SK-N-SH (cell line): ENCODE results near the gene RASGRP4. TPM values are rescaled to one million over a fixed set of nuclear protein-coding genes. Genes with fewer than 3 reads are reported as not detected.

Source experiments
- CTCF ChIA-PET: fragments of 300-600, 350-600 bp; formaldehyde crosslinking; extraction: SDS; loops from one replicate; lab custom pipeline; 2021; lab: Yijun Ruan, JAX
- POLR2A ChIA-PET: fragments of 350-600 bp; sonication (Branson Sonifier 250); formaldehyde crosslinking; extraction: SDS; loops from one replicate; lab custom pipeline; 2020; ENCODE audit warnings: antibody characterized with exemption, inconsistent platforms; lab: Yijun Ruan, JAX
- DNase-seq: peaks from one replicate; pipeline ENCODE4 v3.0.0; 2012
- H2AFZ ChIP-seq: fragments of 200-600 bp; sonication (generic); 2 replicates; pipeline ENCODE4 v1.8.1; 2016; ENCODE audit warnings: antibody characterized with exemption, mild to moderate bottlenecking, low read depth
- H3F3A ChIP-seq: fragments of 200-600 bp; sonication (generic); replicated peaks from 2 replicates; pipeline ENCODE3; 2016; ENCODE audit warnings: antibody characterized with exemption, mild to moderate bottlenecking; ENCODE audit not compliant: insufficient read depth
- H3K27ac ChIP-seq, 2 experiments: fragments of 200-500 bp in 1 of 2; fragments of 200-600 bp in 1 of 2; sonication (Bioruptor generic) in 1 of 2; sonication (generic), shearing (Covaris generic) in 1 of 2; 2 replicates each; pipeline versions ENCODE4 v1.5.1 to v1.6.1; 2014 to 2016; ENCODE audit warnings: low read depth in 2 of 2, inconsistent platforms in 1 of 2, low read length in 1 of 2, mild to moderate bottlenecking in 1 of 2, mixed read lengths in 1 of 2
- H3K27me3 ChIP-seq: fragments of 200-600 bp; sonication (generic), shearing (Covaris generic); 2 replicates; pipeline ENCODE4 v1.6.1; 2016; ENCODE audit warnings: mixed run types; ENCODE audit not compliant: insufficient read depth
- H3K36me3 ChIP-seq, 2 experiments: fragments of 200-500 bp in 1 of 2; fragments of 200-600 bp in 1 of 2; sonication (Bioruptor generic) in 1 of 2; sonication (generic) in 1 of 2; replicated peaks in 1 of 2; 2 replicates each; pipeline versions ENCODE3 to v1.5.1; 2014 to 2016; ENCODE audit warnings: low read length in 1 of 2, mild to moderate bottlenecking in 1 of 2; ENCODE audit not compliant: insufficient read depth in 2 of 2, control insufficient read depth in 1 of 2
- H3K4me1 ChIP-seq, 2 experiments: fragments of 200-500 bp in 1 of 2; fragments of 200-600 bp in 1 of 2; sonication (Bioruptor generic) in 1 of 2; sonication (generic), shearing (Covaris generic) in 1 of 2; 2 replicates each; pipeline versions ENCODE4 v1.5.1 to v1.6.1; 2014 to 2016; ENCODE audit warnings: low read depth in 1 of 2, low read length in 1 of 2, mixed run types in 1 of 2; ENCODE audit not compliant: insufficient read depth in 2 of 2, control insufficient read depth in 1 of 2
- H3K4me2 ChIP-seq: fragments of 200-600 bp; sonication (generic), shearing (Covaris generic); 2 replicates; pipeline ENCODE4 v1.6.1; 2017; ENCODE audit warnings: mixed run types
- H3K4me3 ChIP-seq, 2 experiments: fragments of 200-500 bp in 1 of 2; fragments of 200-600 bp in 1 of 2; sonication (Bioruptor generic) in 1 of 2; sonication (generic), shearing (Covaris generic) in 1 of 2; 2 replicates each; pipeline versions ENCODE4 v1.5.1 to v1.8.1; 2014 to 2016; ENCODE audit warnings: low read depth in 2 of 2, inconsistent platforms in 1 of 2, low read length in 1 of 2, mild to moderate bottlenecking in 1 of 2, mixed read lengths in 1 of 2, moderate library complexity in 1 of 2
- H3K79me2 ChIP-seq: fragments of 200-600 bp; sonication (generic); 2 replicates; pipeline ENCODE4 v1.8.1; 2017; ENCODE audit warnings: mild to moderate bottlenecking; ENCODE audit not compliant: insufficient read depth
- H3K9ac ChIP-seq: fragments of 200-600 bp; sonication (generic); 2 replicates; pipeline ENCODE4 v1.6.1; 2017; ENCODE audit warnings: mixed run types
- H3K9me2 ChIP-seq: fragments of 200-600 bp; sonication (generic); 2 replicates; pipeline ENCODE4 v1.6.1; 2017; ENCODE audit warnings: mixed run types
- H3K9me3 ChIP-seq: fragments of 200-600 bp; sonication (generic); 2 replicates; pipeline ENCODE4 v1.6.1; 2017; ENCODE audit warnings: mixed run types, mild to moderate bottlenecking, moderate library complexity
- H4K20me1 ChIP-seq: fragments of 200-600 bp; sonication (generic); 2 replicates; pipeline ENCODE4 v1.6.1; 2017; ENCODE audit warnings: mild to moderate bottlenecking, mixed run types; ENCODE audit not compliant: insufficient read depth
- CHD2 ChIP-seq: fragments of 150-350 bp; IDR thresholded peaks from 2 replicates; pipeline ENCODE4 v1.6.1; 2018; ENCODE audit warnings: low read length; ENCODE audit not compliant: partially characterized antibody
- ELF1 ChIP-seq: IDR thresholded peaks from 2 replicates; pipeline ENCODE4 v1.4.0; 2012
- FOSL2 ChIP-seq: IDR thresholded peaks from 2 replicates; pipeline ENCODE4 v1.4.0; 2012; ENCODE audit warnings: low read depth, mild to moderate bottlenecking, moderate library complexity, borderline replicate concordance
- GABPA ChIP-seq: IDR thresholded peaks from 2 replicates; pipeline ENCODE4 v1.4.0; 2012; ENCODE audit warnings: low read depth, mild to moderate bottlenecking
- GATA2 ChIP-seq: sonication (generic); formaldehyde crosslinking; IDR thresholded peaks from 2 replicates; pipeline ENCODE4 v1.5.0; 2020; ENCODE audit warnings: mild to moderate bottlenecking, missing genetic modification reagents
- MAX ChIP-seq: IDR thresholded peaks from 2 replicates; pipeline ENCODE4 v1.4.0; 2012; ENCODE audit warnings: low read depth
- MEF2A ChIP-seq: IDR thresholded peaks from 2 replicates; pipeline ENCODE4 v1.4.0; 2012; ENCODE audit warnings: low read depth, borderline replicate concordance
- NFIC ChIP-seq: IDR thresholded peaks from 2 replicates; pipeline ENCODE4 v1.4.0; 2012; ENCODE audit warnings: borderline replicate concordance
- PBX3 ChIP-seq: IDR thresholded peaks from 2 replicates; pipeline ENCODE4; 2012
- RAD21 ChIP-seq: IDR thresholded peaks from 2 replicates; pipeline ENCODE4 v1.6.1; 2012; ENCODE audit warnings: mild to moderate bottlenecking, low read length
- RCOR1 ChIP-seq: fragments of 150-350 bp; IDR thresholded peaks from 2 replicates; pipeline ENCODE4 v1.6.1; 2017; ENCODE audit warnings: antibody characterized with exemption, low read length
- RXRA ChIP-seq: IDR thresholded peaks from 2 replicates; pipeline ENCODE4 v1.4.0; 2012; ENCODE audit warnings: low read depth, mild to moderate bottlenecking, borderline replicate concordance
- TEAD4 ChIP-seq: IDR thresholded peaks from 2 replicates; pipeline ENCODE4 v1.4.0; 2012; ENCODE audit warnings: mild to moderate bottlenecking, borderline replicate concordance; ENCODE audit not compliant: insufficient read depth
- ZBTB33 ChIP-seq: IDR thresholded peaks from 2 replicates; pipeline ENCODE4 v1.4.0; 2012; ENCODE audit warnings: low read depth, borderline replicate concordance
- WGBS: methylation state at CpG from one replicate; pipeline ENCODE4 v1.1.6; 2017; ENCODE audit warnings: low lambda C conversion rate; 5-methylcytosine and 5-hydroxymethylcytosine counted together
- polyA plus RNA-seq, 3 experiments: library from polyadenylated mRNA; depleted of rRNA; stranded (reverse); fragments of >200 nt; gene quantifications; 2 replicates each; pipeline ENCODE4 v1.2.3, GENCODE V29; 2012

Gene RASGRP4
- polyA plus RNA-seq, 1 of the 3 experiments (the other 2 are of a cell fraction): not detected

- H3F3A ChIP-seq: no peaks in the 10 kb centered on the region
- H3K4me1 ChIP-seq: no peaks in the 10 kb centered on the region
- no peak for DNase-seq
- no peaks in the 10 kb centered on the region for H3K79me2 ChIP-seq
- no peak overlapping the region for H2AFZ ChIP-seq
- no peaks in the 10 kb centered on the region for H3K36me3 ChIP-seq
- WGBS: 73% methylated on average over 3 of the region's 3 CpGs
- POLR2A ChIA-PET: no interaction called here
- H4K20me1 ChIP-seq: no peaks in the 10 kb centered on the region
- H3K27me3 ChIP-seq: no peaks in the 10 kb centered on the region
- no peak overlapping the region for H3K9ac ChIP-seq
- H3K9me2 ChIP-seq: no peaks in the 10 kb centered on the region
- no peak overlapping the region for H3K4me3 ChIP-seq
- no peak for TF ChIP-seq GATA2
- no peak for TF ChIP-seq FOSL2
- no peak for TF ChIP-seq GABPA
- no peak for TF ChIP-seq ELF1
- no peak for TF ChIP-seq RAD21
- no peak for TF ChIP-seq MAX
- no peak for TF ChIP-seq PBX3
- no peak for TF ChIP-seq MEF2A
- TF ChIP-seq CHD2: no peak
- no peak for TF ChIP-seq RCOR1
- TF ChIP-seq TEAD4: no peak
- TF ChIP-seq ZBTB33: no peak
- H3K9me3 ChIP-seq: no peaks in the 10 kb centered on the region
- H3K4me2 ChIP-seq: no peak overlapping the region
- CTCF ChIA-PET: interaction anchor here (0.7 to 1.0 kb wide), 3 partner anchors 51 to 262 kb away, joined by 3 to 5 read pairs (median 4); partner anchors contain the start of gene FAM98C
- no peak overlapping the region for H3K27ac ChIP-seq
Measured at GRCh38 chr19:38453596-38453995, 27.6 kb upstream of the RASGRP4 start.

- Histone ChIP-seq H3F3A (no peaks in the 10 kb centered on the region), H4K20me1 (no peaks in the 10 kb centered on the region), H3K4me1 (no peaks in the 10 kb centered on the region), H3K9me2 (no peaks in the 10 kb centered on the region), H3K9ac (no peak overlapping the region), H2AFZ (no peak overlapping the region), H3K9me3 (no peaks in the 10 kb centered on the region), H3K36me3 (no peaks in the 10 kb centered on the region), H3K27ac (no peak overlapping the region), H3K79me2 (no peaks in the 10 kb centered on the region), H3K27me3 (no peaks in the 10 kb centered on the region), H3K4me3 (no peak overlapping the region), H3K4me2 (no peak overlapping the region)
- TF ChIP-seq RXRA: no peak
- TF ChIP-seq NFIC: no peak
- CTCF ChIA-PET: interaction anchor here (0.9 kb wide), 1 partner anchor 182 kb away, joined by 5 read pairs; no protein-coding TSS in a partner anchor
- DNase-seq: peak; percentile 69
- POLR2A ChIA-PET: no interaction called here
- WGBS: 73% methylated on average over 41 of the region's 45 CpGs
Measured at GRCh38 chr19:38452430-38453366, 26.7 kb upstream of the RASGRP4 start.
